ENCODE results near the gene SHISA6.

SHISA6 gene

DNA sequence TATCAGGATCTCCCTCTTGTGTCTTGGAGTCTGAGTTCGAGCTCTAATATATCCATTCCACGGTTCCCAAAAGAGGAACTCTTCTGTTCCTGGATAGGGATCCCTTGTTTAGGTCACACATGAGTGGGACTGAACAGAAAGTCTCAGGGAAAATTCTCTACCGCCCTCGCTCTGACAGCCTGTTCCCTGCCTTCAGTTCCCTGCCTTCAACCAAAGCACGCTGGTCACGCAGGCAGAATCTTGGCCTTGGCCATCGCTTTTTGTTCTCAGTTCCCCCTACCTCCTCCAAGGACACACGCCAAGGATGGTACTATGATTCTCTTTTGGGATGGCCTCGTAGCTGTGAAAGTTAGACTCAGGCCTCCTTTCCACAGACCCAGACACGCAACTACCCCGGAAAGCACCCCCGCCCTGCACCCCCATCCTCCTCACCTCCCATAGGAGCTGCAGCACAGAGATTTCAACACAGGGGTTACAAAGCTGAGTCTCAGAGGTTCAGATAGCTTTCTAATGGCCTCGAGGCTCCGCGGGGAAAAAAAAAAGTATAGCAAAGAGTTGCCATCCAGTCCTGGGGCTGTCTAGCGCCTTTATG is 1.5 kb upstream of the SHISA6 start:
- Histone ChIP-seq H3K9me3 (no peaks in the 10 kb centered on the region), H3K4me3 (ENCODE audit: low read depth in 1 of 2, low read length in 1 of 2) (no peak overlapping the region), H3K4me1 (ENCODE audit: control insufficient read depth in 1 of 2, insufficient read depth in 1 of 2, low read depth in 1 of 2, low read length in 1 of 2) (no peaks in the 10 kb centered on the region), H3K36me3 (no peaks in the 10 kb centered on the region), H3K27me3 (peaks cover 68% of the 10 kb centered on the region), H3K27ac (no peak overlapping the region)
- TF ChIP-seq, protein P1, sequence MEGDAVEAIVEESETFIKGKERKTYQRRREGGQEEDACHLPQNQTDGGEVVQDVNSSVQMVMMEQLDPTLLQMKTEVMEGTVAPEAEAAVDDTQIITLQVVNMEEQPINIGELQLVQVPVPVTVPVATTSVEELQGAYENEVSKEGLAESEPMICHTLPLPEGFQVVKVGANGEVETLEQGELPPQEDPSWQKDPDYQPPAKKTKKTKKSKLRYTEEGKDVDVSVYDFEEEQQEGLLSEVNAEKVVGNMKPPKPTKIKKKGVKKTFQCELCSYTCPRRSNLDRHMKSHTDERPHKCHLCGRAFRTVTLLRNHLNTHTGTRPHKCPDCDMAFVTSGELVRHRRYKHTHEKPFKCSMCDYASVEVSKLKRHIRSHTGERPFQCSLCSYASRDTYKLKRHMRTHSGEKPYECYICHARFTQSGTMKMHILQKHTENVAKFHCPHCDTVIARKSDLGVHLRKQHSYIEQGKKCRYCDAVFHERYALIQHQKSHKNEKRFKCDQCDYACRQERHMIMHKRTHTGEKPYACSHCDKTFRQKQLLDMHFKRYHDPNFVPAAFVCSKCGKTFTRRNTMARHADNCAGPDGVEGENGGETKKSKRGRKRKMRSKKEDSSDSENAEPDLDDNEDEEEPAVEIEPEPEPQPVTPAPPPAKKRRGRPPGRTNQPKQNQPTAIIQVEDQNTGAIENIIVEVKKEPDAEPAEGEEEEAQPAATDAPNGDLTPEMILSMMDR (IDR thresholded peaks at IDR 0.05), result no peak

DNA sequence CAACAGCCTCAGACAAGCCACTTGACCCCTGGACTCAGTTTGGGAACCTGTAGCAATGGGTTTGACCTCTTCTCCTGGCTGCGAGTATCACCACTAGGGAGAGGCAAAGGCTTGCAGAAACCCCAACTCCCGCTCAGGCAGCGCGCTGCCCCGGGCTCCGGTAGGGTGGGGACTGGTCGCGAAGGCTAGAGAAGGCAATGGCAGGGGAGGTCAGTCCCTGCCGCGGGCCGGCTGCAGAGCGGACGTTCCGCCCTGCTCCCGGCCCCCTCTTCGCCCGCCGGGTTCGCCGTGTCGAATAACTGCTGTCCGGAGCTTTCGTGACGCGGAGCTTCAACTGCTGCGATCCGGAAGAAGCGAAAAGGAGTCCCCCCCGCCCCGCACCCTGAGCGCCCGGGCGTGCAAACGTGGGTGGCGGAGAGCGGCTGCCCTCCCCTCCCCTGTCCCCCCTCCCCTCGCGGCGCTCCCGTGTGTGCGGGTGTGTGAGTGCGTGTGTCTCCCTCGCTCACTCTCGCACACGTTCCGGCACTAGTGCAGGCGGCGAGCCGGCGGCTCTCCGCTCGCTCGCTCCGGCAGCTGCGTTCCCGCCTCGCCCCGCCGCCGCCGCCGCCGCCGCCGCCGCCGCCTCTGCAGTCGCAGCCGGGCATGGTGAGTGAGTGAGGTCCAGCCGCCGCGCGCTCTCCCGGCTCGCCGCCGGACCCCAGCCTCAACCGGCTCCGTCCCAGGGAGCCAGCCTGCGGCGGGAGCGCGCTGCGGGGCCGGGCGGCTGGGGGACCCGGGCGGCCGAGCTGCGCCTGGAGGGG is 772 bp upstream of the SHISA6 start:
- no peaks in the 10 kb centered on the region for H3K36me3 ChIP-seq
- H3K9me3 ChIP-seq, result no peaks in the 10 kb centered on the region
- no peak overlapping the region for H3K4me3 ChIP-seq (ENCODE audit: low read depth in 1 of 2, low read length in 1 of 2)
- no peak overlapping the region for H3K27ac ChIP-seq
- H3K4me1 ChIP-seq (ENCODE audit: control insufficient read depth in 1 of 2, insufficient read depth in 1 of 2, low read depth in 1 of 2, low read length in 1 of 2), result no peaks in the 10 kb centered on the region
- TF ChIP-seq, protein P1 (IDR thresholded peaks at IDR 0.05), result no peak
- peaks cover 76% of the 10 kb centered on the region for H3K27me3 ChIP-seq

DNA sequence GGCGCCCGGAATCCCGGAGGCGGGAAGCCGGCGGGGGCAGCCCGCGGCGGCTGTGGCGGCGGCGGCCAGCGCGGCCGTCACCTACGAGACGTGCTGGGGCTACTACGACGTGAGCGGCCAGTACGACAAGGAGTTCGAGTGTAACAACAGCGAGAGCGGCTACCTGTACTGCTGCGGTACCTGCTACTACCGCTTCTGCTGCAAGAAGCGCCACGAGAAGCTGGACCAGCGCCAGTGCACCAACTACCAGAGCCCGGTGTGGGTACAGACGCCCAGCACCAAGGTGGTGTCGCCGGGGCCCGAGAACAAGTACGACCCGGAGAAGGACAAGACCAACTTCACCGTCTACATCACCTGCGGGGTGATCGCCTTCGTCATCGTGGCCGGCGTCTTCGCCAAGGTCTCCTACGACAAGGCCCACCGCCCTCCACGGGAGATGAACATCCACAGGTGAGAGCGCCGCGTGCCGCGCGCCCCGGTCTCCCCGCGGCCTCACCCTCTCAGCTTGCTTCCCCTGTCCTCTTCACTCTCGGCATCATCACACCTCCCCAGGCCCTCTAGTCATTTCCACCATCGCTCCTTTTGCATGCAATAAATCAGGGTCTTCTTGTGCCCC is 706 bp downstream of the SHISA6 start:
- H3K4me3 ChIP-seq (ENCODE audit: low read depth in 1 of 2, low read length in 1 of 2), result no peak overlapping the region
- H3K27me3 ChIP-seq, result peaks cover 82% of the 10 kb centered on the region
- TF ChIP-seq, protein P1 (IDR thresholded peaks at IDR 0.05), result no peak
- H3K27ac ChIP-seq, result no peak overlapping the region
- no peaks in the 10 kb centered on the region for H3K4me1 ChIP-seq (ENCODE audit: control insufficient read depth in 1 of 2, insufficient read depth in 1 of 2, low read depth in 1 of 2, low read length in 1 of 2)
- H3K9me3 ChIP-seq, result no peaks in the 10 kb centered on the region
- no peaks in the 10 kb centered on the region for H3K36me3 ChIP-seq

DNA sequence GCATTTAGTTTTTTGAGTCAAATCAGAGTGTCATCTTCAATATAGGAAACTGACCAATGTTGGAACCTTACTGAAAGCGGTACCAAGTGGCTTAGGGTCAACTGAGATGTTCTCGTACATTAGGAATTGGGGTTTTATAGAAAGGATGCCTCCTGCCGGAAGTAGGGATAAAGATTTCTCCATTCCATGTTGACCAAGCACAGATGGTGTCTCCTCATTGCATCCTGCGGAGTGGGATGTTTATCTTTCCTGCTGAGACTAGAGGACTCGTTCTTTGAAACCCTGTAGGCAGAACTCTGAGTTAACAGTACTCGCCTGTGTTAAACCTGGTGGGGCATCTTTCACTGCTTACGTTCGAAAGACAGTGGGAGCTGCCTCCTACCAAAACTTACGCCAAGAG is 1.4 kb downstream of the SHISA6 start:
- TF ChIP-seq, protein P1 (IDR thresholded peaks at IDR 0.05), result no peak
- Histone ChIP-seq H3K4me1 (ENCODE audit: control insufficient read depth in 1 of 2, insufficient read depth in 1 of 2, low read depth in 1 of 2, low read length in 1 of 2) (no peaks in the 10 kb centered on the region), H3K9me3 (no peaks in the 10 kb centered on the region), H3K27ac (no peak overlapping the region), H3K36me3 (no peaks in the 10 kb centered on the region), H3K4me3 (ENCODE audit: low read depth in 1 of 2, low read length in 1 of 2) (no peak overlapping the region), H3K27me3 (peaks cover 82% of the 10 kb centered on the region)

DNA sequence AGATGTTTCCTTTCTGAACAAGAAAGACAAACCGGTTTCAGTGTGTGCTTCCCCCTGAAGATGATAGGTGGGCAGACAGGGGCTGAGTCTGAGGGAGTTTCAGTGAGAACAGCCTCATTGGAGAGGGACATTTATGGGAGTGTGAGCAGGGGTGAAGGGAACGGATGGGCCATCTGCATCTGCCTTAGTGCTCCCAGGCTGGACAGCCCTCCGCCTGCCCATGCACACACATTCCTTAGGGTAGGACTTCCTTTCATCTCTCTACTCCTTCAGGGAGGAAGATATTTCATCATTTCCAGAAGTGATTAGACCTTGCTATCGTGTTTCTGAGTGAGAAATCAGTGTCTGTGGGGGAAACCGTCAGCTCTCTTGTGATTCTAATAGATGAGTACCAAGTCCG is 3.8 kb downstream of the SHISA6 start:
- H3K36me3 ChIP-seq, result no peaks in the 10 kb centered on the region
- no peaks in the 10 kb centered on the region for H3K9me3 ChIP-seq
- peaks cover 58% of the 10 kb centered on the region for H3K27me3 ChIP-seq
- no peaks in the 10 kb centered on the region for H3K4me1 ChIP-seq (ENCODE audit: control insufficient read depth in 1 of 2, insufficient read depth in 1 of 2, low read depth in 1 of 2, low read length in 1 of 2)
- no peak overlapping the region for H3K27ac ChIP-seq
- H3K4me3 ChIP-seq (ENCODE audit: low read depth in 1 of 2, low read length in 1 of 2), result no peak overlapping the region
- TF ChIP-seq, protein P1 (IDR thresholded peaks at IDR 0.05), result no peak

Data from neutrophil (primary cell).